ENCODE results near the gene KCNMA1. TPM values are rescaled to one million over a fixed set of nuclear protein-coding genes. Genes with fewer than 3 reads are reported as not detected.
A peak's percentile ranks its signal among the peaks of the same experiment; 100 is the strongest.

KCNMA1 gene
- polyA plus RNA-seq, 1 donor = 19.6 TPM

DNA sequence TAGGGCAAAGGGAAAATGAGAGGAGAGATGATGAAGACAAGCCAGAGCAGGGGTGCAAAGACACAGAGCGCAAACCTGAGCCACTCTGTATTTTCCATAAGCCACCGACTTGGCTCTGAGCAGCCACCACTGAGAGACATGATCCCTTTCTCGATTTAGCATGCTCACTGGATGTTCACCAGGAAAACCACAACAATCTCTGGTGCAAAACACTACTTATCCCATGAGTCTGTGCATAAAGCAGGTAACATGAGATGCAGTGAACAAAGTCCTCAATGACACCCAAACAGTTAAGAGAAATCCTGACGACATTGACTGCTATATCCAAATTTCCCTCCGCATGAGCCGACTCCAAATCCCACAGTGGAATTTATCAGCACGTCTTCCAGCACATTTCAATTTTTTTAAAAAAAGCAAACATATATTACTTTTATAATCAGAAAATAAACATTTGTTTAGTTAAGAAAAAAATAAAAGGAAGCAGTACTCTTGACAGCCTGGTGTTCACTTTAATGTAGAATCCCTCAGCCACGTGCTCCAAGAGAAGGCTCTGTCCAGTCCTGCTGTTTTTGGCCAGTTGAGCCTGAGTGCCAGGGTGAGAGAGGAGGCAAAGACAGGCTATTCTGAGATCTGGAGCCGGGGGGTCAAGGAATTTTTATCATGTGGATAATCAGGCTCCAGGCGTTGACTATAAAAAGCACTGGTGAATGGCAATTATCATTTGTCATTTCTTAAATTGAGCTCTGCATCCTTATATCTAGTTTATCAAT, 238.4 kb downstream of the KCNMA1 start:
- Histone ChIP-seq H3K4me1 (ENCODE audit: control insufficient read depth, insufficient read depth, low read length) (no peaks in the 10 kb centered on the region), H3K36me3 (ENCODE audit: control insufficient read depth, insufficient read depth, low read length) (no peaks in the 10 kb centered on the region), H3K4me3 (ENCODE audit: low read length) (no peak overlapping the region), H3K27me3 (ENCODE audit: control insufficient read depth, insufficient read depth, low read length) (no peaks in the 10 kb centered on the region), H3K9me3 (ENCODE audit: control insufficient read depth, low read depth, low read length) (no peaks in the 10 kb centered on the region), H3K27ac (ENCODE audit: low read length) (no peak overlapping the region)
- DNase-seq = no peak
- WGBS (ENCODE audit: insufficient coverage, low lambda C conversion rate) = 20% methylated on average over 1 of the region's 10 CpGs

DNA sequence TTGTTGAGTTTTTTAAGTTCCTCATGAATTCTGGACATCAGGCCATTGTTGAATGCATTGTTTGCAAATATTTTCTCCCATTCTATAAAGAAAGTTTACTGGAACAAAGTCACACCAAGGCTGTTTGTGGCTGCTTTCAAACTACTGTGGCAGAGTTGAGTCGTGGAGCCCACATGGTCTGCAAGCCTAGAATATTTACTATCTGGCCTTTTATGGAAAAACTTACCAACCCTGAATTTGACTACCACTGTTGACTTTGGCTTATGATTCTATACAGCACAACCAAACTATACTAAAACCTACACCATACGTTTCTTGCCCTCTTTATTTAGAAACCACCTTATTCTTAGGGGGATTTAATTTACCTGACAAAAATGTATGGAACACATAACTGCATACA, 239.1 kb downstream of the KCNMA1 start:
- DNase-seq = no peak
- H3K27me3 ChIP-seq (ENCODE audit: control insufficient read depth, insufficient read depth, low read length) = no peaks in the 10 kb centered on the region
- no peaks in the 10 kb centered on the region for H3K9me3 ChIP-seq (ENCODE audit: control insufficient read depth, low read depth, low read length)
- no peaks in the 10 kb centered on the region for H3K36me3 ChIP-seq (ENCODE audit: control insufficient read depth, insufficient read depth, low read length)
- no peak overlapping the region for H3K27ac ChIP-seq (ENCODE audit: low read length)
- H3K4me3 ChIP-seq (ENCODE audit: low read length) = no peak overlapping the region
- H3K4me1 ChIP-seq (ENCODE audit: control insufficient read depth, insufficient read depth, low read length) = no peaks in the 10 kb centered on the region
- no CpG with 5 or more reads among the region's 2 CpGs for WGBS (ENCODE audit: insufficient coverage, low lambda C conversion rate)

DNA sequence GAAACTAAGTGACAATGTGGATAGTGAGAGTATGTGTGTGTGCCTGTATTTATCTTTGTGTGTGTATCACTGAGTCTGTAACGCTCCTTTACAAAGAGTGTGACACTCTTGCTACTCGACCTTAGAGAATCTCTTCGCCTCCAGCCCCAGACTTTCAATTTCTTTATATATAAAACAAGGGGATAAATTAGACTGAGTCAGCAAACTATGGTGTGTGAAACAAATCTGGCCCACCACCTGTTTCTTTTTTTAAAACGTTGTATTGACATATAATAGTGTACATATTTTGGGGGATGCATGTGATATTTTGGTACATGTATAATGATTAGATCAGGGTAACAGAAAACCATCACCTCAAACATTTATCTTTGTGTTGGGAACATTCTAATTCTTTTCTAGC, 240.5 kb downstream of the KCNMA1 start:
- WGBS (ENCODE audit: insufficient coverage, low lambda C conversion rate) = 100% methylated on average over 3 of the region's 4 CpGs
- Histone ChIP-seq H3K36me3 (ENCODE audit: control insufficient read depth, insufficient read depth, low read length) (no peaks in the 10 kb centered on the region), H3K4me1 (ENCODE audit: control insufficient read depth, insufficient read depth, low read length) (no peaks in the 10 kb centered on the region), H3K4me3 (ENCODE audit: low read length) (no peak overlapping the region), H3K27ac (ENCODE audit: low read length) (no peak overlapping the region), H3K9me3 (ENCODE audit: control insufficient read depth, low read depth, low read length) (no peaks in the 10 kb centered on the region), H3K27me3 (ENCODE audit: control insufficient read depth, insufficient read depth, low read length) (no peaks in the 10 kb centered on the region)
- DNase-seq = no peak

DNA sequence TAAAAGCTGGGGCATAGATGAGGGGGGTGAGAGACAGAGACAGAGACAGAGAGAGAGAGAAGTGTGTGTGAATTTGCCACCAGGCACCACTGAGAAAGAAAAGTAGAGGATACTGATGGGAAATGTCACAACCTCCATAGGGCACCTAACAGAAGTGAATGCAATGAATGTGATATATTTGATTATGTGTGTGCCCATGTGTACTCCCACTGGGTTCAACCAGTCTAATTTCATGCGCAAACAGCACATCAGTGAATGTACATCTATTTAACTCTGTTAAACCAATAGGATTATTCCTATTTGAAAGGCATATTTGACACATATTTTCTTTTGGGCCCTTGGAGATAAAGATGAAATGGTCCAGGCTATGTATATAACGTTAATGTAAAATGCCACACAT, 241.3 kb downstream of the KCNMA1 start:
- no peaks in the 10 kb centered on the region for H3K9me3 ChIP-seq (ENCODE audit: control insufficient read depth, low read depth, low read length)

DNA sequence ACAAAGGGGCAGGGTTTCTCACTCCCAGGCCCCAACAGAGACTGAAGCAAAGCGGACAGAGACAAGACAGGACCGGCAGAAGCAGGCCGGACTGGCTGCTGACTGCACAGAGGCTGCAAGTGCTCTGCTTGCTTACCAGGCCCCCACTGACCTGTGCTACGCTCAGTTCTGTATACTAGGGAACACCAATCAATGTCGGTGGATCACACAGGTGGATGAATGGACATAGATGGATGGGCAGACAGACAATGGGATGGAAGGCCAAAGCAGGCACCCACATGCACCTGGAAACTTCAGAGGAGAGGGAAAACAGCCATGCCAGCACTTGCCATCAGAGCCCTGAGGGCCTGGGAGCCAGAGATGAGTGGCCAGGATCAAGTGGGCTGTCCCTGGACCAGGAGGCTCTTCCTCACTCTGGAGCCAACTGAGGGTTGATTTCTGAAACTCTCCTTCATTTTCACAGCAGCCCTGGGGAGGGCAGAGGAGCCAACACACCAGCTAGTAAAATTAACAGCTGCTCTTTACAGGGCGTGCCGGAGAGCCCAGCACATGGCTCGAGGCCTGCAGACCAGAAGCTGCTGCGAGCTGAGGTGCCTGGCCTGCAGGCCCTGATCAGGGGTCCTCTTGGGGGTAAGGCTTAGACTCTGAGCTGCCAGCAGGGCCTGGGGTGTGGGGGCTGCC, 243.6 kb downstream of the KCNMA1 start:
- no peak for DNase-seq
- Histone ChIP-seq H3K4me3 (ENCODE audit: low read length) (no peak overlapping the region), H3K4me1 (ENCODE audit: control insufficient read depth, insufficient read depth, low read length) (no peaks in the 10 kb centered on the region), H3K27me3 (ENCODE audit: control insufficient read depth, insufficient read depth, low read length) (no peaks in the 10 kb centered on the region), H3K27ac (ENCODE audit: low read length) (no peak overlapping the region), H3K36me3 (ENCODE audit: control insufficient read depth, insufficient read depth, low read length) (no peaks in the 10 kb centered on the region), H3K9me3 (ENCODE audit: control insufficient read depth, low read depth, low read length) (no peaks in the 10 kb centered on the region)
- WGBS (ENCODE audit: insufficient coverage, low lambda C conversion rate) = no CpG with 5 or more reads among the region's 9 CpGs

More for the DNA sequence above, 241.3 kb downstream of the KCNMA1 start:
- DNase-seq = no peak
- Histone ChIP-seq H3K4me1 (ENCODE audit: control insufficient read depth, insufficient read depth, low read length) (no peaks in the 10 kb centered on the region), H3K4me3 (ENCODE audit: low read length) (no peak overlapping the region), H3K27me3 (ENCODE audit: control insufficient read depth, insufficient read depth, low read length) (no peaks in the 10 kb centered on the region), H3K27ac (ENCODE audit: low read length) (no peak overlapping the region), H3K36me3 (ENCODE audit: control insufficient read depth, insufficient read depth, low read length) (no peaks in the 10 kb centered on the region)
- 100% methylated on average over 1 of the region's 2 CpGs for WGBS (ENCODE audit: insufficient coverage, low lambda C conversion rate)

DNA sequence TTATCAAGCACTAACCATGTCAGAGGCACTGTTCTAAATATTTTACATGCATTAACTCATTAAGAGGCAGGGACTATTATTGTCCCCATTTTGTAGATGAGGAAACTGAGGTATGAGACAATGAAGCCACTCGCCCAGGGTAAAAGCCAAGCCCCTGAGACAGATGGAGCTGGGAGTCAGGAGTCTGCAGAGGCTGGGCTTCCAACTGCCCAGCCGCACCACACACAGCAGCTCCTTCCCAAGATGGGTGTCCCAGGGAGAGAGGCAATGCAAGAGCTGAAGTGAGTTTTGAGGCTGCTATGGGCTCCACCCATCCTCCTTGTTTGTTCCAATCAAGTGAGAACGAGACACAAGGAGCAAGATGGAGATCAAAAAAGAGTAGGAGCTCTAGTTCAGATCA, 244.2 kb downstream of the KCNMA1 start:
- no peak for DNase-seq
- no peak overlapping the region for H3K27ac ChIP-seq (ENCODE audit: low read length)
- H3K36me3 ChIP-seq (ENCODE audit: control insufficient read depth, insufficient read depth, low read length) = no peaks in the 10 kb centered on the region
- no peaks in the 10 kb centered on the region for H3K27me3 ChIP-seq (ENCODE audit: control insufficient read depth, insufficient read depth, low read length)
- no peaks in the 10 kb centered on the region for H3K4me1 ChIP-seq (ENCODE audit: control insufficient read depth, insufficient read depth, low read length)
- H3K4me3 ChIP-seq (ENCODE audit: low read length) = no peak overlapping the region
- WGBS (ENCODE audit: insufficient coverage, low lambda C conversion rate) = no CpG with 5 or more reads among the region's 3 CpGs
- no peaks in the 10 kb centered on the region for H3K9me3 ChIP-seq (ENCODE audit: control insufficient read depth, low read depth, low read length)

DNA sequence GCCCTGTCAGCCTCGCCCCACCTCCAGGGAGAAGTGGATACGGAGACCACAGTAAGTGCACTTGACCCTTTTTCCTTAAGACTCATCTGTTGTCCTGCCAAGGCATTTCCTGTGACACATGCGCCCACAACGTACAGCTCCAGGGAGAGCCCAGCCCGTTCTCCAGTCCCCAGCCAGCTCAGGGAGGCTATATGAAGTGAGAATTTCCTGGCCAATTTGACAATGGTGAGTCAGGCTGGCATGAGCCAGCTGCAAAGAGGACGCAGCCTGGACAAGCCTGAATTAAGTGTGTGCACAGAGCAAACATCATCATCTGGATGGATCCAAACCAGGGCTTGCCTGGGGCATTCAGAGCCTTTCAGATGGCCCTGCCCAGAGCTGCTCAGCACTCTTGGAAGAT, 244.8 kb downstream of the KCNMA1 start:
- WGBS (ENCODE audit: insufficient coverage, low lambda C conversion rate) = no CpG with 5 or more reads among the region's 6 CpGs
- Histone ChIP-seq H3K4me3 (ENCODE audit: low read length) (no peak overlapping the region), H3K9me3 (ENCODE audit: control insufficient read depth, low read depth, low read length) (no peaks in the 10 kb centered on the region), H3K36me3 (ENCODE audit: control insufficient read depth, insufficient read depth, low read length) (no peaks in the 10 kb centered on the region), H3K27me3 (ENCODE audit: control insufficient read depth, insufficient read depth, low read length) (no peaks in the 10 kb centered on the region), H3K4me1 (ENCODE audit: control insufficient read depth, insufficient read depth, low read length) (no peaks in the 10 kb centered on the region), H3K27ac (ENCODE audit: low read length) (no peak overlapping the region)
- DNase-seq = no peak

DNA sequence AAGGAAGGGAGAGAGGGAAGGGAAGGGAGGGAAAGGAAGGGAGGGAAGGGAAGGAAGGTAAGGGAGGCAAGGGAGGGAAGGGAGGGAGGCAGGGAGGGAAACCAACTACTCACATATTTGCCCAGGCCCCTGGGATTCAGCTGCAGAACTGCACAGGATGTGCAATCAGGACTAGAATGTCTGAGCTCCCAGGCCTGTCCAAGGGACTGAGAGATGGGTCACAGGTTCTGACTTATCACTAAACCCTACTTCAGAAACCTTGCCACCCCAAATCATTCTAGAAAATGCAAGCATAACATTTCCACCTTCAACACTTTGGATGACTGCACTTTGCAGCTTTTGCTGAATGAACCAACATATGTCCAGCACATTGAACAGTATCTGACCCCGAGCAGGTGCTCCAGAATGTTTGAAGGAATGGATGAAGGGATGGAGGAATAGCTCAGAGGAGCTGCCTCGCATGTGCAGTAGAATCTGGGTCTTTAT, 245.3 kb downstream of the KCNMA1 start:
- Histone ChIP-seq H3K4me1 (ENCODE audit: control insufficient read depth, insufficient read depth, low read length) (no peaks in the 10 kb centered on the region), H3K27me3 (ENCODE audit: control insufficient read depth, insufficient read depth, low read length) (no peaks in the 10 kb centered on the region), H3K36me3 (ENCODE audit: control insufficient read depth, insufficient read depth, low read length) (no peaks in the 10 kb centered on the region), H3K27ac (ENCODE audit: low read length) (no peak overlapping the region), H3K4me3 (ENCODE audit: low read length) (no peak overlapping the region), H3K9me3 (ENCODE audit: control insufficient read depth, low read depth, low read length) (no peaks in the 10 kb centered on the region)
- WGBS (ENCODE audit: insufficient coverage, low lambda C conversion rate) = no CpG with 5 or more reads among the region's 2 CpGs
- no peak for DNase-seq

DNA sequence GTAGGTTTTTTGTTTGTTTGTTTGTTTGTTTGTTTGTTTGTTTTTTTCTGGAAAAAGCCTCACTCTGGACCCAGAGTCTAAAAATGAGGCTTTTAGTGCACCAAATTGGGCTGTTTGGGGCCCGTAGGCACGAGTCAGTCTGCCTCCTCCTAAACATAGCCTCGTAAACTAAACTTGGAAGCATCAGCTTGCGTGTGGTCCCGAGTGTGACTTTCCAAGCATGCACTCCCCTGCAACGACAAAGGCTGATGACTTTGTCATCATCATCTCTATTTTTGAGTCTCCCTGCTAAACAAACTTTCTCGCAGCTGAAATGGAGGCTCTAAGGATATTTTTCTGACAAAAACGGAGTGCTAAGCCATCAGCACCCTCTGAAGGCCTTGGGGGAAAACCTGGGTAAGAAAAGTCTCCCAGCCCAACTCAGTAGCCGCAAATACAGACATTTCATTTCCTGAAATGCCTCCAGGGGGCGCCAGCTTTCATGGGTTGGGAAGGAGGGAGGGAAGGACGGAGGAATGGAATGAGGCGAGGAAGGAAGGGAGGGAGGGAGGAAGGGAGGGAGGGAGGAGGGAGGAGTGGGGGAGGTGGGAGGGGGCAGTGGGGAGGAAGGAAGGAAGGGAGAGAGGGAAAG, 245.9 kb downstream of the KCNMA1 start:
- Histone ChIP-seq H3K27ac (ENCODE audit: low read length) (no peak overlapping the region), H3K4me1 (ENCODE audit: control insufficient read depth, insufficient read depth, low read length) (no peaks in the 10 kb centered on the region), H3K27me3 (ENCODE audit: control insufficient read depth, insufficient read depth, low read length) (no peaks in the 10 kb centered on the region), H3K9me3 (ENCODE audit: control insufficient read depth, low read depth, low read length) (no peaks in the 10 kb centered on the region), H3K4me3 (ENCODE audit: low read length) (no peak overlapping the region), H3K36me3 (ENCODE audit: control insufficient read depth, insufficient read depth, low read length) (no peaks in the 10 kb centered on the region)
- DNase-seq = peak; percentile 61 to 64
- no CpG with 5 or more reads among the region's 12 CpGs for WGBS (ENCODE audit: insufficient coverage, low lambda C conversion rate)

DNA sequence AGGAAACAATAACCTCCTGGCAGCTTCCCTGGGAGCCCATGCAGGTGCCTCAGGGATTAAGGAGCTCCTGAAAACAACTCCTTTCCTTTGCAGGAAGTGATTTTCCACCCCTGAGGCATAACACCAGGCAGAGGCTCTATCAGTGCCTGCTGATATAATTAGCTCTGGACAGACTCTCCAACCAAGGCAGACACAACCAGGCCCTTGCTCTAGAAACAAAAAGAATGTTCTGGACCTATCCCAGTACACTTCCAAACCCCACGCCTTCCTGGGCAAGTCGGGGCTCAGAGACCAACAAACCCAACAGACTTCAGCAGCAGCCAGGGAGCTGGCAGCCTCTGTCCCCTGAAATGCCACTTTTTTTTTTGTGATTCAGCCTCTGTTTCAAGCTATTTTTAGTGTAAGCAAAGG, 247.1 kb downstream of the KCNMA1 start:
- WGBS (ENCODE audit: insufficient coverage, low lambda C conversion rate) = no CpG with 5 or more reads among the region's 2 CpGs
- DNase-seq = no peak
- no peaks in the 10 kb centered on the region for H3K4me1 ChIP-seq (ENCODE audit: control insufficient read depth, insufficient read depth, low read length)

More for the DNA sequence above, 247.1 kb downstream of the KCNMA1 start:
- H3K4me3 ChIP-seq (ENCODE audit: low read length) = no peak overlapping the region
- H3K27ac ChIP-seq (ENCODE audit: low read length) = no peak overlapping the region
- no peaks in the 10 kb centered on the region for H3K27me3 ChIP-seq (ENCODE audit: control insufficient read depth, insufficient read depth, low read length)
- H3K9me3 ChIP-seq (ENCODE audit: control insufficient read depth, low read depth, low read length) = no peaks in the 10 kb centered on the region
- no peaks in the 10 kb centered on the region for H3K36me3 ChIP-seq (ENCODE audit: control insufficient read depth, insufficient read depth, low read length)
